Hepatocyte (in vitro differentiated cells): Measurements from ENCODE around the gene SHCBP1.

Source experiments
- EZH2 ChIP-seq: fragments of 200-600 bp; sonication (generic); IDR thresholded peaks from 2 replicates; pipeline ENCODE4 v1.6.1; 2016; ENCODE audit warnings: antibody characterized with exemption, mild to moderate bottlenecking, borderline replicate concordance
- EZH2phosphoT487 ChIP-seq: fragments of 200-600 bp; sonication (generic); IDR thresholded peaks from one replicate; pipeline ENCODE4 v1.6.1; 2018; ENCODE audit warnings: antibody characterized with exemption, mild to moderate bottlenecking, low read depth, moderate library complexity; ENCODE audit not compliant: unreplicated experiment, severe bottlenecking
- TF ChIP-seq, protein P1 (sequence below): fragments of 200-600 bp; sonication (generic); IDR thresholded peaks from 2 replicates; pipeline ENCODE4 v1.5.1; 2016; ENCODE audit warnings: antibody characterized with exemption, mild to moderate bottlenecking; ENCODE audit not compliant: poor library complexity

DNA sequence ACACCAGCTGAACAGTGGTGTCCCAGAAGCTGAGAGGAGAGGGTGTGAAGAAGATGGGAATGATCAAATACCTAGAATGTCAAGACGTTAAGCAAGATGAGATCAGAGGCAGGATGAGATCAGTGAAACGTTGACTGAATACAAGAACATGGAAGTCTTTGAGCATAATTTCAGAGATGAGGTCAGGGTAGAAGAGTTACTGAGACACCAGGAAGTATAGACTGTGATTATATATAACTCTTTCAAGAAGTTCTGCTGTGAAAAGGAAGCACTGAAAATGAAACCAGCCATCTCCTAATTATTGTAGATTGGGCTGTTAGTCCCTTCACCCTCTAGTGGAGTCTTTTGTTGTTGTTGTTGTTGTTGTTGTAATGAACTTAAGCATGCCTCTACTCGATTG lies 9.1 kb downstream of the SHCBP1 start:
- TF ChIP-seq, protein P1, sequence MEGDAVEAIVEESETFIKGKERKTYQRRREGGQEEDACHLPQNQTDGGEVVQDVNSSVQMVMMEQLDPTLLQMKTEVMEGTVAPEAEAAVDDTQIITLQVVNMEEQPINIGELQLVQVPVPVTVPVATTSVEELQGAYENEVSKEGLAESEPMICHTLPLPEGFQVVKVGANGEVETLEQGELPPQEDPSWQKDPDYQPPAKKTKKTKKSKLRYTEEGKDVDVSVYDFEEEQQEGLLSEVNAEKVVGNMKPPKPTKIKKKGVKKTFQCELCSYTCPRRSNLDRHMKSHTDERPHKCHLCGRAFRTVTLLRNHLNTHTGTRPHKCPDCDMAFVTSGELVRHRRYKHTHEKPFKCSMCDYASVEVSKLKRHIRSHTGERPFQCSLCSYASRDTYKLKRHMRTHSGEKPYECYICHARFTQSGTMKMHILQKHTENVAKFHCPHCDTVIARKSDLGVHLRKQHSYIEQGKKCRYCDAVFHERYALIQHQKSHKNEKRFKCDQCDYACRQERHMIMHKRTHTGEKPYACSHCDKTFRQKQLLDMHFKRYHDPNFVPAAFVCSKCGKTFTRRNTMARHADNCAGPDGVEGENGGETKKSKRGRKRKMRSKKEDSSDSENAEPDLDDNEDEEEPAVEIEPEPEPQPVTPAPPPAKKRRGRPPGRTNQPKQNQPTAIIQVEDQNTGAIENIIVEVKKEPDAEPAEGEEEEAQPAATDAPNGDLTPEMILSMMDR, result no peak
- TF ChIP-seq EZH2 (no peak), EZH2phosphoT487 (no peak)
